Stimulated activated CD4-positive, alpha-beta T cell treated with anti-CD3 and anti-CD28 coated beads, Interleukin-15, amount 100 ng/mL, for 48 hours (primary cell): Measurements from ENCODE around the gene CYB561D2.

Experiments used
- DNase-seq, 2 donors: peaks; one replicate each; pipeline ENCODE4 v3.0.0-alpha.2; 2020; ENCODE audit warnings: low read depth in 2 of 2

CYB561D2 gene

GRCh38 chr3:50390508-50391224 is 40.0 kb downstream of the CYB561D2 start:
- no peak for DNase-seq

- no peak for DNase-seq
Measured at GRCh38 chr3:50392101-50392715, 41.5 kb downstream of the CYB561D2 start.

GRCh38 chr3:50393061-50393460 is 42.4 kb downstream of the CYB561D2 start:
- DNase-seq: no peak

GRCh38 chr3:50395070-50395860 is 44.6 kb downstream of the CYB561D2 start:
- DNase-seq: no peak

GRCh38 chr3:50396502-50396901 is 45.8 kb downstream of the CYB561D2 start:
- DNase-seq: no peak

- no peak for DNase-seq
Measured at GRCh38 chr3:50401978-50402595, 51.4 kb downstream of the CYB561D2 start.
